K562 (cell line): Measurements from ENCODE around the gene MUC5B. TPM values are rescaled to one million over a fixed set of nuclear protein-coding genes. Genes with fewer than 3 reads are reported as not detected.

Experiments
- ATAC-seq: fragments of 200-7000 bp; cut with Tn5 transposase; 3 replicates; pipeline ENCODE4 v1.9.1; 2020; ENCODE audit warnings: moderate library complexity
- BruUV-seq: library from RNA; stranded (reverse); fragments of 400-500 nt; replicated peaks from 2 replicates; lab custom pipeline; 2021; lab: Mats Ljungman, UMichigan
- CTCF ChIA-PET: fragments of 300-600 bp; formaldehyde crosslinking; extraction: SDS; loops from one replicate; lab custom pipeline; 2021; ENCODE audit warnings: low intra/inter-chr PET ratio; lab: Yijun Ruan, JAX
- POLR2A ChIA-PET: fragments of 300-600, 350-650 bp; sonication (Branson Sonifier 250); formaldehyde crosslinking; extraction: SDS; loops from one replicate; lab custom pipeline; 2021; ENCODE audit warnings: antibody characterized with exemption, inconsistent platforms; lab: Yijun Ruan, JAX
- DNase-seq, 4 experiments: peaks; one replicate each; pipeline versions ENCODE4 v3.0.0 to v3.0.0-alpha.2; 2011 to 2018; ENCODE audit warnings: low spot score in 3 of 4, mixed read lengths in 3 of 4; ENCODE audit errors: extremely low read depth in 1 of 4
- FAIRE-seq: peaks from 2 replicates; lab custom pipeline; 2011; peaks lifted over from hg19 to GRCh38; lab: Jason Lieb, UNC
- H2AFZ ChIP-seq: 2 replicates; pipeline ENCODE4 v1.6.0; 2011; ENCODE audit warnings: low read depth, low read length, control low read depth, inconsistent platforms
- H3K27ac ChIP-seq: fragments of 200-600 bp; 3 replicates; pipeline ENCODE4 v1.8.0; 2011; ENCODE audit warnings: low read depth, mild to moderate bottlenecking, control low read depth, inconsistent platforms, low read length, moderate library complexity, mixed read lengths; ENCODE audit errors: extremely low read depth
- H3K27me3 ChIP-seq, 2 experiments: fragments of 300-600 bp in 1 of 2; 2 replicates in 1 of 2; 3 replicates in 1 of 2; pipeline versions ENCODE4 v1.6.0 to v1.8.0; 2011; ENCODE audit warnings: inconsistent platforms in 2 of 2, low read length in 2 of 2, mild to moderate bottlenecking in 1 of 2, mixed read lengths in 1 of 2, moderate library complexity in 1 of 2; ENCODE audit not compliant: control insufficient read depth in 2 of 2, insufficient read depth in 2 of 2
- H3K36me3 ChIP-seq: fragments of 300-600 bp; 3 replicates; pipeline ENCODE4 v1.8.0; 2011; ENCODE audit warnings: mild to moderate bottlenecking, low read length, inconsistent platforms; ENCODE audit not compliant: control insufficient read depth, insufficient read depth
- H3K4me1 ChIP-seq, 2 experiments: fragments of 200-600 bp in 1 of 2; replicated peaks in 1 of 2; 2 replicates in 1 of 2; 3 replicates in 1 of 2; pipeline versions ENCODE4 v1.5.1 to v1.8.0; 2011; ENCODE audit warnings: inconsistent platforms in 2 of 2, low read length in 2 of 2, mild to moderate bottlenecking in 1 of 2, mixed read lengths in 1 of 2, moderate library complexity in 1 of 2; ENCODE audit not compliant: control insufficient read depth in 2 of 2, insufficient read depth in 2 of 2
- H3K4me2 ChIP-seq: 2 replicates; pipeline ENCODE4 v1.6.1; 2011; ENCODE audit warnings: low read length, control low read depth, inconsistent platforms, mixed read lengths; ENCODE audit not compliant: insufficient read depth
- H3K4me3 ChIP-seq: fragments of 200-600 bp; sonication (generic), shearing (Covaris generic); 2 replicates; pipeline ENCODE4 v1.5.1; 2016; ENCODE audit warnings: control low read depth, inconsistent platforms
- H3K79me2 ChIP-seq: fragments of 200-600 bp; 3 replicates; pipeline ENCODE4 v1.8.0; 2011; ENCODE audit warnings: low read length, inconsistent platforms; ENCODE audit not compliant: control insufficient read depth, insufficient read depth
- H3K9ac ChIP-seq, 2 experiments: 2 replicates each; pipeline versions ENCODE4 v1.6.0 to v1.6.1; 2011; ENCODE audit warnings: low read depth in 2 of 2, low read length in 2 of 2, control low read depth in 1 of 2, inconsistent platforms in 1 of 2, mild to moderate bottlenecking in 1 of 2, mixed read lengths in 1 of 2; ENCODE audit not compliant: insufficient read depth in 1 of 2
- H3K9me1 ChIP-seq: one replicate; pipeline ENCODE4 v1.6.0; 2011; ENCODE audit warnings: inconsistent platforms, mild to moderate bottlenecking, low read length, moderate library complexity; ENCODE audit not compliant: control insufficient read depth, insufficient read depth
- H3K9me3 ChIP-seq: replicated peaks from 2 replicates; pipeline ENCODE4 v1.5.1; 2011; ENCODE audit warnings: low read depth, low read length, inconsistent platforms; ENCODE audit not compliant: control insufficient read depth, insufficient read depth
- H4K20me1 ChIP-seq: replicated peaks from 2 replicates; pipeline ENCODE4 v1.6.1; 2011; ENCODE audit warnings: low read length, inconsistent platforms, mixed read lengths; ENCODE audit not compliant: control insufficient read depth, insufficient read depth
- ARID3A ChIP-seq: IDR thresholded peaks from 2 replicates; pipeline ENCODE4 v1.6.1; 2012; ENCODE audit warnings: low read depth, low read length, improper control_type of control experiment, borderline replicate concordance
- CHAMP1 ChIP-seq: fragments of 450-650 bp; IDR thresholded peaks from 2 replicates; pipeline ENCODE4 v1.6.1; 2016; ENCODE audit warnings: mild to moderate bottlenecking
- MYC ChIP-seq, 2 experiments: fragments of 250-450 bp in 1 of 2; sonication (Bioruptor Pico) in 1 of 2; IDR thresholded peaks; 2 replicates each; pipeline versions ENCODE4 v1.5.1 to v1.6.1; 2012 to 2021; ENCODE audit warnings: low read depth in 2 of 2, borderline replicate concordance in 1 of 2, improper control_type of control experiment in 1 of 2, low read length in 1 of 2, mild to moderate bottlenecking in 1 of 2, moderate library complexity in 1 of 2
- POU5F1 ChIP-seq: fragments of 150-350 bp; IDR thresholded peaks from 2 replicates; pipeline ENCODE4 v1.6.1; 2014; ENCODE audit warnings: borderline replicate concordance, low read length, low read depth, mild to moderate bottlenecking; ENCODE audit not compliant: partially characterized antibody
- TCFL5 ChIP-seq: fragments of 250-450 bp; sonication (Bioruptor Pico); conservative IDR thresholded peaks from 2 replicates; pipeline ENCODE4 v1.6.1; 2021; ENCODE audit warnings: mild to moderate bottlenecking, moderate library complexity, matching md5 sums
- VEZF1 ChIP-seq: fragments of 200-800 bp; sonication (Bioruptor generic); IDR thresholded peaks from 2 replicates; pipeline ENCODE4 v1.6.1; 2017; ENCODE audit warnings: missing genetic modification characterization, missing compliant biosample characterization
- ZC3H8 ChIP-seq: fragments of 450-650 bp; IDR thresholded peaks from 2 replicates; pipeline ENCODE4 v1.6.1; 2017
- WGBS: fragments of 100-300 bp; shearing (Covaris generic); methylation state at CpG from one replicate; pipeline ENCODE4 v1.1.6; 2016; ENCODE audit warnings: low coverage, mixed read lengths; ENCODE audit not compliant: insufficient coverage; ENCODE audit errors: missing lambda C conversion rate; 5-methylcytosine and 5-hydroxymethylcytosine counted together
- in situ Hi-C: fragments of 300-500 bp; cut with MboI; formaldehyde crosslinking; loops from 4 replicates; pipeline ENCODE4 v1.15.0; 2018; ENCODE audit warnings: inconsistent platforms, mixed read lengths
- intact Hi-C: fragments of 100-400 bp; cut with micrococcal nuclease; formaldehyde crosslinking; loops from 2 replicates; pipeline ENCODE4 v1.14.2; 2022
- polyA plus RNA-seq, 8 experiments: library from polyadenylated mRNA; depleted of rRNA in 4 of 8; stranded (reverse) in 5 of 8; unstranded in 3 of 8; fragments of >200 nt; fragmentation: Nextera tagmentation in 2 of 8; fragmentation: Illumina TruSeq in 1 of 8; extraction: Ambion mirVana in 2 of 8; extraction: Trizol in 1 of 8; gene quantifications; 2 replicates each; pipeline versions ENCODE4 v1.2.1 to v1.2.3, GENCODE V29; 2011 to 2014; ENCODE audit warnings: inconsistent platforms in 1 of 8, missing spikeins in 1 of 8
- total RNA-seq, 7 experiments: library from RNA; depleted of rRNA in 6 of 7; stranded (reverse); fragments of >200 nt in 6 of 7; fragmentation: Illumina TruSeq in 2 of 7; extraction: Trizol in 2 of 7; gene quantifications; 2 replicates each; pipeline versions ENCODE4 v1.2.1 to v1.2.3, GENCODE V29; 2011 to 2021; ENCODE audit warnings: low replicate concordance in 1 of 7

MUC5B gene
- total and polyA plus RNA-seq, 9 of the 15 experiments (the other 6 are each of a cell fraction or from before 2014, with no cell fraction given), result 0.04 to 0.95 TPM; not detected in 7

- no peak for TF ChIP-seq MYC (IDR thresholded peaks at IDR 0.05; ENCODE audit: low read depth, low read length)
- no peak for TF ChIP-seq MYC (CRISPR knock-in tag; IDR thresholded peaks at IDR 0.05; ENCODE audit: borderline replicate concordance, low read depth)
- no peak for TF ChIP-seq POU5F1
- TF ChIP-seq CHAMP1, result no peak
- no peak for TF ChIP-seq ZC3H8
These were observed 34.5 kb downstream of the MUC5B start (continued) for GRCh38 chr11:1257366-1257765.

- Histone ChIP-seq H3K4me2 (no peak overlapping the region), H3K9ac (no peak overlapping the region), H3K36me3 (no peaks in the 10 kb centered on the region), H3K27me3 (peaks cover 0 to 13% of the 10 kb centered on the region in 2 experiments; a peak in 2 of 5 replicates), H4K20me1 (no peaks in the 10 kb centered on the region; the same call in 1 of the 2 replicates), H3K4me3 (no peak overlapping the region), H3K9me1 (peaks cover 8% of the 10 kb centered on the region), H3K4me1 (peaks cover 5 to 66% of the 10 kb centered on the region in 2 experiments; a peak in 4 of 5 replicates), H3K9me3 (no peaks in the 10 kb centered on the region), H3K27ac (no peak overlapping the region), H2AFZ (no peak overlapping the region), H3K79me2 (no peaks in the 10 kb centered on the region)
- ChIA-PET CTCF (no interaction called here), POLR2A (interaction anchor here (0.8 kb wide), 1 partner anchor 105 kb away, joined by 3 read pairs; no protein-coding TSS in a partner anchor)
- BruUV-seq, result no TSS peak
- ATAC-seq (no peak), DNase-seq (no peak), FAIRE-seq (no peak)
- intact Hi-C loops, result no loop called here
- 20% methylated on average over 12 of the region's 16 CpGs for WGBS
- TF ChIP-seq VEZF1 (CRISPR knock-in tag), result no peak
- no peak for TF ChIP-seq ARID3A
- TF ChIP-seq TCFL5 (CRISPR knock-in tag), result no peak
- in situ Hi-C loops, result no loop called here
These were observed 35.0 kb downstream of the MUC5B start for GRCh38 chr11:1257916-1258315.
